Spleen (tissue), 11 donors: Measurements from ENCODE around the gene SOWAHC. TPM values are rescaled to one million over a fixed set of nuclear protein-coding genes. Genes with fewer than 3 reads are reported as not detected.
"Not testable (repeated sequence)": the region's sequence is repeated elsewhere in the genome, so short reads cannot be mapped to it uniquely, and the experiment has no call there.

ENCODE experiments used
- DNase-seq: peaks from one replicate; pipeline ENCODE4 v3.0.0-alpha.2; 2020
- H3K27ac ChIP-seq, 8 donors: fragments of 200-600 bp; sonication (generic) in 7 of 8; 1 replicate in 4 of 8; 2 replicates in 4 of 8; pipeline versions ENCODE4 v1.5.0 to v1.8.0; 2016 to 2021; ENCODE audit warnings: inconsistent platforms in 4 of 8, mild to moderate bottlenecking in 4 of 8, moderate library complexity in 1 of 8
- H3K27me3 ChIP-seq, 7 donors: fragments of 200-600 bp; sonication (generic) in 6 of 7; replicated peaks in 1 of 7; 1 replicate in 4 of 7; 2 replicates in 3 of 7; pipeline versions ENCODE4 v1.5.0 to v1.8.0; 2016 to 2021; ENCODE audit warnings: inconsistent platforms in 3 of 7, mild to moderate bottlenecking in 1 of 7
- H3K36me3 ChIP-seq, 6 donors: fragments of 200-600 bp; sonication (generic) in 5 of 6; 1 replicate in 4 of 6; 2 replicates in 2 of 6; pipeline versions ENCODE4 v1.5.0 to v1.8.0; 2016 to 2021; ENCODE audit warnings: inconsistent platforms in 2 of 6
- H3K4me1 ChIP-seq, 6 donors: fragments of 200-600 bp; sonication (generic) in 5 of 6; 1 replicate in 3 of 6; 2 replicates in 3 of 6; pipeline versions ENCODE4 v1.5.0 to v1.8.0; 2016 to 2021; ENCODE audit warnings: inconsistent platforms in 3 of 6
- H3K4me3 ChIP-seq, 8 donors: fragments of 200-600 bp; sonication (generic) in 7 of 8; 1 replicate in 4 of 8; 2 replicates in 4 of 8; pipeline versions ENCODE4 v1.5.0 to v1.8.0; 2016 to 2021; ENCODE audit warnings: inconsistent platforms in 4 of 8, mild to moderate bottlenecking in 4 of 8, moderate library complexity in 2 of 8
- H3K9me3 ChIP-seq, 8 donors: fragments of 200-600 bp; sonication (generic) in 7 of 8; 1 replicate in 4 of 8; 2 replicates in 4 of 8; pipeline versions ENCODE4 v1.5.0 to v1.8.0; 2016 to 2021; ENCODE audit warnings: inconsistent platforms in 4 of 8
- POLR2A ChIP-seq, 3 donors: fragments of 450-650 bp; IDR thresholded peaks; one replicate each; pipeline ENCODE4 v1.5.1; 2017; ENCODE audit warnings: antibody characterized with exemption in 3 of 3, mild to moderate bottlenecking in 1 of 3
- POLR2AphosphoS5 ChIP-seq, 3 donors: sonication (generic); formaldehyde crosslinking; IDR thresholded peaks; one replicate each; pipeline ENCODE4 v1.5.1; 2017; ENCODE audit warnings: antibody characterized with exemption in 3 of 3
- WGBS, 5 donors: extraction: QIAGEN DNeasy Blood & Tissue Kit in 3 of 5; methylation state at CpG; one replicate each; pipeline versions ENCODE4 v1.1.5 to v1.1.7; 2013 to 2018; 5-methylcytosine and 5-hydroxymethylcytosine counted together
- intact Hi-C: fragments of 100-400 bp; cut with DNase I; formaldehyde crosslinking; loops from one replicate; pipeline ENCODE4 v1.15.0; 2023; ENCODE audit warnings: low total_unique reads
- polyA plus RNA-seq, 3 donors: library from polyadenylated mRNA; stranded (reverse); fragments of 200-250 nt; gene quantifications; one replicate each; pipeline ENCODE4 v1.2.1, GENCODE V29; 2013
- total RNA-seq, 7 donors: library from RNA; depleted of rRNA in 3 of 7; stranded (reverse); fragments of >200 nt in 3 of 7; fragmentation: NEBNext Ultra II Directional in 4 of 7; extraction: Animal tissue kit (Norgen Biotek cat#: 25700) in 4 of 7; gene quantifications; one replicate each; pipeline versions ENCODE4 v1.1.0 to v1.2.1, GENCODE V29; 2016 to 2021
- TF ChIP-seq, protein P1 (sequence below), 11 experiments: fragments of 200-600 bp in 7 of 11; fragments of 450-650 bp in 4 of 11; sonication (generic) in 4 of 11; IDR thresholded peaks in 8 of 11; conservative IDR thresholded peaks in 3 of 11; 1 replicate in 7 of 11; 2 replicates in 4 of 11; pipeline versions ENCODE4 v1.4.0 to v1.8.0; 2016 to 2021; ENCODE audit warnings: antibody characterized with exemption in 11 of 11, inconsistent platforms in 4 of 11, mild to moderate bottlenecking in 1 of 11
- donor health status: healthy with polysubstance abuse.
- donor health status: DM: no; HTN: no; CAD: no; lungs with moderate emphysema.
- donor health status: DM: no; HTN: no; CAD: no.
- donor health status: Bipolar disorder and iron deficiency.
- donor health status: healthy.
- donor health status: DM: no; HTN: no; CAD: no.
- donor health status: DM: yes; HTN: yes; CAD: no.

SOWAHC gene
- total and polyA plus RNA-seq, 10 donors: 1.6 to 9.9 (median 6.5) TPM

DNA sequence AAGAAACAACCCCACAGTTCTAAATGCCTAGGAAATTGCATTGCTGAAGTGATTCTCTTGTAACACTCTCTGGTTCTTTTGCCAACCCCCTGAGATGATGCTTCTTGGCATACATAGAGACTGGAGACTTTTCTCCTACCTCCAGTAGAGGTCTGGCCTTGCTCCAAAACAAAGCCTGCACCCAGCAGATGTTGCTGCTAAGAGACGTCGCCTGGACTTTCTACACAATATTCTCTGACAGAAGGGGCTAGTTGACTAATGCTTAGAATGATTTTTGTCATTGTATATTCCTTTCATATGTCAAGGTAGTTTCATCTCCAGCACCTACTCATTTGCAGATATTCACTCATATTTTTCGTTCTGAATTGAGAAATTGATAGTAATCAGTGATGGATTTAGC lies 24.6 kb downstream of the SOWAHC start:
- WGBS, 5 donors: 70 to 93% (median 78%) methylated on average over 3 of the region's 3 CpGs
- Histone ChIP-seq H3K4me1 (peaks cover 3 to 16% (median 9%) of the 10 kb centered on the region in 6 donors), H3K27me3 (no peaks in the 10 kb centered on the region), H3K4me3 (no peak overlapping the region), H3K27ac (peak overlapping the region in 1 of 8 donors; percentile 64), H3K36me3 (no peaks in the 10 kb centered on the region), H3K9me3 (no peaks in the 10 kb centered on the region)
- no peak for DNase-seq
- intact Hi-C loops: no loop called here
- TF ChIP-seq POLR2AphosphoS5 (IDR thresholded peaks at IDR 0.05): no peak
- TF ChIP-seq POLR2A (IDR thresholded peaks at IDR 0.05): no peak
- TF ChIP-seq, protein P1, sequence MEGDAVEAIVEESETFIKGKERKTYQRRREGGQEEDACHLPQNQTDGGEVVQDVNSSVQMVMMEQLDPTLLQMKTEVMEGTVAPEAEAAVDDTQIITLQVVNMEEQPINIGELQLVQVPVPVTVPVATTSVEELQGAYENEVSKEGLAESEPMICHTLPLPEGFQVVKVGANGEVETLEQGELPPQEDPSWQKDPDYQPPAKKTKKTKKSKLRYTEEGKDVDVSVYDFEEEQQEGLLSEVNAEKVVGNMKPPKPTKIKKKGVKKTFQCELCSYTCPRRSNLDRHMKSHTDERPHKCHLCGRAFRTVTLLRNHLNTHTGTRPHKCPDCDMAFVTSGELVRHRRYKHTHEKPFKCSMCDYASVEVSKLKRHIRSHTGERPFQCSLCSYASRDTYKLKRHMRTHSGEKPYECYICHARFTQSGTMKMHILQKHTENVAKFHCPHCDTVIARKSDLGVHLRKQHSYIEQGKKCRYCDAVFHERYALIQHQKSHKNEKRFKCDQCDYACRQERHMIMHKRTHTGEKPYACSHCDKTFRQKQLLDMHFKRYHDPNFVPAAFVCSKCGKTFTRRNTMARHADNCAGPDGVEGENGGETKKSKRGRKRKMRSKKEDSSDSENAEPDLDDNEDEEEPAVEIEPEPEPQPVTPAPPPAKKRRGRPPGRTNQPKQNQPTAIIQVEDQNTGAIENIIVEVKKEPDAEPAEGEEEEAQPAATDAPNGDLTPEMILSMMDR (IDR thresholded peaks at IDR 0.05 in 8 of 11, conservative IDR thresholded peaks at IDR 0.05 in 3 of 11): no peak

GRCh38 chr2:109640000-109640399 lies 25.8 kb downstream of the SOWAHC start:
- intact Hi-C loops, H3K27me3 ChIP-seq, H3K27ac ChIP-seq, DNase-seq, H3K4me3 ChIP-seq, H3K36me3 ChIP-seq, H3K9me3 ChIP-seq: not testable (repeated sequence)
- H3K4me1 ChIP-seq: peaks cover 7 to 28% (median 15%) of the 10 kb centered on the region in 6 donors
- 89 to 96% (median 95%) methylated on average over 9 of the region's 9 CpGs for WGBS, 5 donors

GRCh38 chr2:109644571-109645275 lies 30.6 kb downstream of the SOWAHC start:
- intact Hi-C loops: no loop called here
- Histone ChIP-seq H3K27me3 (no peaks in the 10 kb centered on the region), H3K4me3 (no peak overlapping the region), H3K9me3 (no peaks in the 10 kb centered on the region), H3K4me1 (peaks cover 0 to 17% (median 9%) of the 10 kb centered on the region in 6 donors), H3K36me3 (no peaks in the 10 kb centered on the region), H3K27ac (peak overlapping the region; percentile 45 to 80 (median 69))
- no peak for TF ChIP-seq POLR2AphosphoS5 (IDR thresholded peaks at IDR 0.05)
- TF ChIP-seq, protein P1 (IDR thresholded peaks at IDR 0.05 in 8 of 11, conservative IDR thresholded peaks at IDR 0.05 in 3 of 11): no peak
- TF ChIP-seq POLR2A (IDR thresholded peaks at IDR 0.05): no peak
- no peak for DNase-seq
- WGBS, 5 donors: 34 to 54% (median 43%) methylated on average over 12 of the region's 12 CpGs

DNA sequence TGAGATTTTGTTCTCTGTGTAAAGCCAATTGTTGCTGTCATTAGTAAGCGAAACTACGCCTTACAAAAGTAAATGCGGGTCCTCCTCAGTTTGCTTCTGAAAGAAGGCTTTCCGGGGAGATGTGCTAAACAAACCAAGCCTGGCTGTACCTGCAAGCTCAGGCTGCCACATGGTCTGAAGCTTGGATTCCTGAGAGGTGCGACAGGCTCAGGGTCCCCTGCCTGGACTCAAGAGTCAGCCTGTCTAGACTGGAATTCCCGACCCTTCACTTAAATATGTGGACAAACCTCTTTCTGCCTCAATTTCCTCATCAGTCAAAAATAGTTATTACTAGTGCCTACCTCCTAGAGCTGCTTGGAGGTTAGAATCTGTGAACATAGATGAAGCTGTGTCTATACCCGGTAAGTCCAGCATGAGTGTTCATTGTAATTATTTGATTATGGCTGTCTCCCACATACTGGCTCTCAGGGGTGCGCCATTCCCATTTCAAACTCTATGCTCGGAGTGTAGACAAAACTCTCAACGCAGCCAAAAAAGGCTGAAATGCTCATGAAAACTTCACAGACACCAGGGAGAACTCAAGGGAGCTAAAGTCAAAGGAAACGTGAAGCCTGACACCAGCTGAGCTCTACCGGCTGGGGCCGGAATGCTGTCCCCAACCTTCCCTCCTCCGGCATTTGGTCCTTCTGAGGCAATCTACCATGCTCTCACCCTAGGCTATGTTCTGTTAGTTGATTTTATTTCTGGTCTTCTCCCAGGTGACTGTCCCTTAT lies 31.4 kb downstream of the SOWAHC start:
- TF ChIP-seq, protein P1 (IDR thresholded peaks at IDR 0.05 in 8 of 11, conservative IDR thresholded peaks at IDR 0.05 in 3 of 11): no peak
- TF ChIP-seq POLR2A (IDR thresholded peaks at IDR 0.05) (no peak), POLR2AphosphoS5 (IDR thresholded peaks at IDR 0.05) (no peak)
- 93 to 95% (median 94%) methylated on average over 14 of the region's 14 CpGs for WGBS, 5 donors
- Histone ChIP-seq H3K36me3 (no peaks in the 10 kb centered on the region), H3K4me3 (no peak overlapping the region), H3K4me1 (peaks cover 0 to 17% (median 9%) of the 10 kb centered on the region in 6 donors), H3K9me3 (no peaks in the 10 kb centered on the region), H3K27ac (peak overlapping the region in 4 of 8 donors; percentile 68 to 80 (median 74)), H3K27me3 (no peaks in the 10 kb centered on the region)
- no peak for DNase-seq
- intact Hi-C loops: no loop called here
